Progenitor cell of endocrine pancreas (in vitro differentiated cells): Measurements from ENCODE around the gene TLR5. TPM values are rescaled to one million over a fixed set of nuclear protein-coding genes. Genes with fewer than 3 reads are reported as not detected.

ENCODE experiments used
- DNase-seq: peaks from one replicate; pipeline ENCODE4 v3.0.0; 2021; ENCODE audit warnings: low spot score; ENCODE audit not compliant: unreplicated experiment
- H3K27ac Mint-ChIP-seq: 2 replicates; pipeline ENCODE4 v1.8.0; 2021; ENCODE audit warnings: mild to moderate bottlenecking, moderate library complexity, mixed read lengths
- H3K27me3 Mint-ChIP-seq: 2 replicates; pipeline ENCODE4 v1.8.0; 2021; ENCODE audit warnings: mixed read lengths
- H3K36me3 Mint-ChIP-seq: 2 replicates; pipeline ENCODE4 v1.8.0; 2022; ENCODE audit warnings: mixed read lengths; ENCODE audit not compliant: insufficient read depth
- H3K4me1 Mint-ChIP-seq: 2 replicates; pipeline ENCODE4 v1.8.0; 2021; ENCODE audit warnings: low read depth, mixed read lengths
- H3K4me3 Mint-ChIP-seq: 2 replicates; pipeline ENCODE4 v1.8.0; 2021; ENCODE audit warnings: low read depth, mild to moderate bottlenecking, moderate library complexity, mixed read lengths
- H3K9me3 Mint-ChIP-seq: 2 replicates; pipeline ENCODE4 v1.8.0; 2021; ENCODE audit warnings: low read depth, mixed read lengths
- total RNA-seq: library from RNA; stranded (reverse); gene quantifications from 2 replicates; pipeline ENCODE4 v1.2.1, GENCODE V29; 2021
- TF ChIP-seq, protein P1 (sequence below): fragments of 200-600 bp; sonication (generic); IDR thresholded peaks from one replicate; pipeline ENCODE4 v1.5.0; 2021; ENCODE audit warnings: antibody characterized with exemption, mild to moderate bottlenecking; ENCODE audit not compliant: unreplicated experiment

TLR5 gene
- total RNA-seq, 1 donor from 2014 or later, result 3.2 TPM

DNA sequence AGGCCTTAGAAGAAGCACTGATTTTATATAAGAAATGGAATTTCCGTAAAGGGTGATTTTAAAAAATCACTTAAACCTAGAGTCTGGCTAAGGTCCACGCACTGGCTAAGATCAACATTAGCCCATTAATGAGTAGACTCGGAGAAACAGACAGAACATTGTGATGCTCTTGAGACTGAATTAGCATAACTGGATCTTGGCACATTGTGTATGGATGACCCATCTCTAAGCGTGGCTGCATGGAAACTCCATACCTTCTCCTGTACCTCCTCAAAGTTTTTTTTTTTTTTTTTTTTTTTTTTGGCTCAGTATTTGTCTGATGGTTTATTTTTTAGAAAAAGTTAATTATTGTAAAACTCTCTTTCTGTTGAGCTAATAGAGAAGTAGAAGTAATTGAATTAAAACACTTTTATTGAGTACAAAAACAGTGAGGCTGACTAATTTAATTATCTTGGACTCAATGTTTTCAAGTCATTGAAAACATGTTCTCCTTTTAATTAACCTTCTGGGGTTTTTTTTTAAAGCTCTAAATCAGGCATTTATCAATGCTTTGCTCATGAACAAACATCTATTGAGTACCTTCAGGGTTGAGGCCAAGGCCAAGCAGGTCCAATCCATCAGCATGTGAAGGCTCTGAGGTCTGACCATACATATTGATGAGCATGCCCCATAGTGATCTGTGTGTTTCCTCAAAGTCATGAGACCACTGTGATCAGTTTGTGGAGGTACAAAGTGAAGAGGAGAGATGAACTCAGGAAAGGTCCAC lies 74.0 kb downstream of the TLR5 start:
- Mint-ChIP-seq H3K27ac (no peak overlapping the region), H3K4me1 (peaks cover 5% of the 10 kb centered on the region), H3K27me3 (peaks cover 35% of the 10 kb centered on the region), H3K9me3 (no peaks in the 10 kb centered on the region), H3K4me3 (no peak overlapping the region), H3K36me3 (no peaks in the 10 kb centered on the region)
- TF ChIP-seq, protein P1, sequence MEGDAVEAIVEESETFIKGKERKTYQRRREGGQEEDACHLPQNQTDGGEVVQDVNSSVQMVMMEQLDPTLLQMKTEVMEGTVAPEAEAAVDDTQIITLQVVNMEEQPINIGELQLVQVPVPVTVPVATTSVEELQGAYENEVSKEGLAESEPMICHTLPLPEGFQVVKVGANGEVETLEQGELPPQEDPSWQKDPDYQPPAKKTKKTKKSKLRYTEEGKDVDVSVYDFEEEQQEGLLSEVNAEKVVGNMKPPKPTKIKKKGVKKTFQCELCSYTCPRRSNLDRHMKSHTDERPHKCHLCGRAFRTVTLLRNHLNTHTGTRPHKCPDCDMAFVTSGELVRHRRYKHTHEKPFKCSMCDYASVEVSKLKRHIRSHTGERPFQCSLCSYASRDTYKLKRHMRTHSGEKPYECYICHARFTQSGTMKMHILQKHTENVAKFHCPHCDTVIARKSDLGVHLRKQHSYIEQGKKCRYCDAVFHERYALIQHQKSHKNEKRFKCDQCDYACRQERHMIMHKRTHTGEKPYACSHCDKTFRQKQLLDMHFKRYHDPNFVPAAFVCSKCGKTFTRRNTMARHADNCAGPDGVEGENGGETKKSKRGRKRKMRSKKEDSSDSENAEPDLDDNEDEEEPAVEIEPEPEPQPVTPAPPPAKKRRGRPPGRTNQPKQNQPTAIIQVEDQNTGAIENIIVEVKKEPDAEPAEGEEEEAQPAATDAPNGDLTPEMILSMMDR, result no peak
- no peak for DNase-seq

GRCh38 chr1:223067914-223068313 lies 75.1 kb downstream of the TLR5 start:
- Mint-ChIP-seq H3K27ac (no peak overlapping the region), H3K27me3 (peaks cover 35% of the 10 kb centered on the region), H3K4me3 (no peak overlapping the region), H3K36me3 (no peaks in the 10 kb centered on the region), H3K4me1 (peaks cover 2% of the 10 kb centered on the region), H3K9me3 (no peaks in the 10 kb centered on the region)
- DNase-seq, result no peak
- TF ChIP-seq, protein P1, result no peak

GRCh38 chr1:223066415-223066814 lies 76.6 kb downstream of the TLR5 start:
- H3K9me3 Mint-ChIP-seq, result no peaks in the 10 kb centered on the region
- TF ChIP-seq, protein P1, result no peak
- H3K36me3 Mint-ChIP-seq, result no peaks in the 10 kb centered on the region
- peaks cover 22% of the 10 kb centered on the region for H3K27me3 Mint-ChIP-seq
- H3K4me3 Mint-ChIP-seq, result no peak overlapping the region
- DNase-seq, result no peak
- H3K4me1 Mint-ChIP-seq, result peaks cover 2% of the 10 kb centered on the region
- no peak overlapping the region for H3K27ac Mint-ChIP-seq

GRCh38 chr1:223062177-223062576 lies 80.9 kb downstream of the TLR5 start:
- DNase-seq, result no peak
- Mint-ChIP-seq H3K4me1 (no peaks in the 10 kb centered on the region), H3K27ac (no peak overlapping the region), H3K36me3 (no peaks in the 10 kb centered on the region), H3K4me3 (no peak overlapping the region), H3K27me3 (peaks cover 15% of the 10 kb centered on the region), H3K9me3 (no peaks in the 10 kb centered on the region)
- TF ChIP-seq, protein P1, result no peak

- no peak for DNase-seq
- Mint-ChIP-seq H3K9me3 (no peaks in the 10 kb centered on the region), H3K4me3 (no peak overlapping the region), H3K36me3 (no peaks in the 10 kb centered on the region), H3K4me1 (no peaks in the 10 kb centered on the region), H3K27ac (no peak overlapping the region), H3K27me3 (peaks cover 9% of the 10 kb centered on the region)
- TF ChIP-seq, protein P1, result no peak
These were observed 83.5 kb downstream of the TLR5 start for GRCh38 chr1:223059526-223059925.

Other genes starting within 250 kb of the TLR5 start
- gene SUSD4, start 220.9 kb upstream of the TLR5 start, total RNA-seq, result 4.7 and 6.0 TPM in 2 replicates